Body of pancreas (tissue), 4 donors: ENCODE data around the gene ARHGEF28. TPM values are rescaled to one million over a fixed set of nuclear protein-coding genes. Genes with fewer than 3 reads are reported as not detected.

Source experiments
- ATAC-seq: fragments of 150-250 bp; one replicate; pipeline ENCODE4 v1.9.1; 2016
- DNase-seq, 4 donors: peaks; one replicate each; pipeline ENCODE4 v3.0.0-alpha.2; 2019
- H3K27ac ChIP-seq, 4 donors: fragments of 200-600 bp; sonication (generic); 1 replicate in 3 of 4; 2 replicates in 1 of 4; pipeline versions ENCODE4 v1.5.1 to v1.6.1; 2016 to 2019; ENCODE audit warnings: mild to moderate bottlenecking in 1 of 4, mixed read lengths in 1 of 4, moderate library complexity in 1 of 4
- H3K27me3 ChIP-seq, 2 donors: fragments of 200-600 bp; sonication (generic); one replicate each; pipeline ENCODE4 v1.6.0; 2016; ENCODE audit warnings: mild to moderate bottlenecking in 1 of 2
- H3K36me3 ChIP-seq, 2 donors: fragments of 200-600 bp; sonication (generic); replicated peaks in 1 of 2; 2 replicates each; pipeline ENCODE4 v1.5.1; 2016; ENCODE audit warnings: low read depth in 2 of 2; ENCODE audit not compliant: insufficient read depth in 1 of 2
- H3K4me1 ChIP-seq: fragments of 200-600 bp; sonication (generic); one replicate; pipeline ENCODE4 v1.6.0; 2016
- H3K4me3 ChIP-seq, 2 donors: fragments of 200-600 bp; sonication (generic); 1 replicate in 1 of 2; 2 replicates in 1 of 2; pipeline ENCODE4 v1.5.1; 2016 to 2019
- H3K9me3 ChIP-seq, 3 donors: fragments of 200-600 bp; sonication (generic); 1 replicate in 2 of 3; 2 replicates in 1 of 3; pipeline ENCODE4 v1.5.1; 2016
- POLR2A ChIP-seq, 3 donors: fragments of 450-650 bp; IDR thresholded peaks; one replicate each; pipeline ENCODE4 v1.6.1; 2016; ENCODE audit warnings: antibody characterized with exemption in 3 of 3, mild to moderate bottlenecking in 2 of 3
- WGBS, 2 donors: methylation state at CpG; one replicate each; pipeline ENCODE4 v1.1.5; 2017; 5-methylcytosine and 5-hydroxymethylcytosine counted together
- intact Hi-C: fragments of 100-400 bp; cut with DNase I; formaldehyde crosslinking; loops from one replicate; pipeline ENCODE4 v1.15.1; 2023
- total RNA-seq, 2 donors: library from RNA; depleted of rRNA; stranded (reverse); fragments of >200 nt; gene quantifications; one replicate each; pipeline ENCODE4 v1.1.0, GENCODE V29; 2016
- TF ChIP-seq, protein P1 (sequence below), 7 experiments: fragments of 450-650 bp in 4 of 7; fragments of 200-600 bp in 3 of 7; sonication (generic) in 3 of 7; IDR thresholded peaks; one replicate each; pipeline ENCODE4 v1.5.1; 2016 to 2019; ENCODE audit warnings: antibody characterized with exemption in 7 of 7

Gene ARHGEF28
- total RNA-seq, 2 donors from 2014 or later, result 63.0 to 67.2 TPM

- ATAC-seq (no peak), DNase-seq (no peak)
- Histone ChIP-seq H3K9me3 (no peaks in the 10 kb centered on the region), H3K27ac (no peak overlapping the region), H3K4me1 (peaks cover 41% of the 10 kb centered on the region), H3K36me3 (no peaks in the 10 kb centered on the region), H3K4me3 (no peak overlapping the region), H3K27me3 (no peaks in the 10 kb centered on the region)
- WGBS, 2 donors, result 83 to 86% methylated on average over 6 of the region's 6 CpGs
- intact Hi-C loops, result no loop called here
- TF ChIP-seq, protein P1, sequence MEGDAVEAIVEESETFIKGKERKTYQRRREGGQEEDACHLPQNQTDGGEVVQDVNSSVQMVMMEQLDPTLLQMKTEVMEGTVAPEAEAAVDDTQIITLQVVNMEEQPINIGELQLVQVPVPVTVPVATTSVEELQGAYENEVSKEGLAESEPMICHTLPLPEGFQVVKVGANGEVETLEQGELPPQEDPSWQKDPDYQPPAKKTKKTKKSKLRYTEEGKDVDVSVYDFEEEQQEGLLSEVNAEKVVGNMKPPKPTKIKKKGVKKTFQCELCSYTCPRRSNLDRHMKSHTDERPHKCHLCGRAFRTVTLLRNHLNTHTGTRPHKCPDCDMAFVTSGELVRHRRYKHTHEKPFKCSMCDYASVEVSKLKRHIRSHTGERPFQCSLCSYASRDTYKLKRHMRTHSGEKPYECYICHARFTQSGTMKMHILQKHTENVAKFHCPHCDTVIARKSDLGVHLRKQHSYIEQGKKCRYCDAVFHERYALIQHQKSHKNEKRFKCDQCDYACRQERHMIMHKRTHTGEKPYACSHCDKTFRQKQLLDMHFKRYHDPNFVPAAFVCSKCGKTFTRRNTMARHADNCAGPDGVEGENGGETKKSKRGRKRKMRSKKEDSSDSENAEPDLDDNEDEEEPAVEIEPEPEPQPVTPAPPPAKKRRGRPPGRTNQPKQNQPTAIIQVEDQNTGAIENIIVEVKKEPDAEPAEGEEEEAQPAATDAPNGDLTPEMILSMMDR (IDR thresholded peaks at IDR 0.05), result no peak
- TF ChIP-seq POLR2A (IDR thresholded peaks at IDR 0.05), result no peak
These were observed 29.6 kb downstream of the ARHGEF28 start for GRCh38 chr5:73655521-73656160.

DNA sequence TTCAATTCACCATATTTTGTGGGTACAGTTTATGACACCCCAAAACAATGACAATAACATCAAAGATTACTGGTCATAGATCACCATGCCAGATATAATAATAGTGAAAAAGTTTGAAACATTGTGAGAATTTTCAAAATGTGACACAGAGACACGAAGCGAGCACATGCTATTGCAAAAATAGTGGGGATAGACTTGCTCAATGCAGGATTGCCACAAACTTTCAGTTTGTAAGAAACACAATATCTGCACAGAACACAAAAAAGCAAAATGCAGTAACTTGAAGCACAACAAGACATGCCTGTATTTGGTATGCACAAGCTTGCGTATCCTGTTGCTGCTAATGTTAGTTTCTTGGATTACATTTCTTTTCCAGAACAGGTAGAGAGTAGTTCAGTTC, 35.8 kb downstream of the ARHGEF28 start:
- Histone ChIP-seq H3K9me3 (no peaks in the 10 kb centered on the region), H3K27ac (no peak overlapping the region), H3K36me3 (no peaks in the 10 kb centered on the region), H3K4me1 (peaks cover 52% of the 10 kb centered on the region), H3K27me3 (no peaks in the 10 kb centered on the region), H3K4me3 (no peak overlapping the region)
- ATAC-seq (no peak), DNase-seq (no peak)
- intact Hi-C loops, result no loop called here
- no peak for TF ChIP-seq POLR2A (IDR thresholded peaks at IDR 0.05)
- TF ChIP-seq, protein P1 (IDR thresholded peaks at IDR 0.05), result no peak
- WGBS, 2 donors, result 82 to 92% methylated on average over 3 of the region's 3 CpGs

GRCh38 chr5:73663161-73663859, 37.3 kb downstream of the ARHGEF28 start:
- DNase-seq (no peak), ATAC-seq (peak; percentile 33)
- no peaks in the 10 kb centered on the region for H3K36me3 ChIP-seq
- peaks cover 52% of the 10 kb centered on the region for H3K4me1 ChIP-seq
- H3K9me3 ChIP-seq, result no peaks in the 10 kb centered on the region
- no peak overlapping the region for H3K4me3 ChIP-seq
- H3K27me3 ChIP-seq, result no peaks in the 10 kb centered on the region
- intact Hi-C loops, result no loop called here
- H3K27ac ChIP-seq, result peak overlapping the region in 3 of 4 donors; percentile 19 to 64 (median 47)
- no peak for TF ChIP-seq POLR2A (IDR thresholded peaks at IDR 0.05)
- TF ChIP-seq, protein P1 (IDR thresholded peaks at IDR 0.05), result no peak
- WGBS, 2 donors, result 45 to 47% methylated on average over 5 to 7 of the region's 7 CpGs

- Histone ChIP-seq H3K36me3 (no peaks in the 10 kb centered on the region), H3K9me3 (no peaks in the 10 kb centered on the region), H3K4me3 (no peak overlapping the region), H3K27ac (peak overlapping the region in 3 of 4 donors; percentile 19 to 64 (median 47)), H3K4me1 (peaks cover 52% of the 10 kb centered on the region), H3K27me3 (no peaks in the 10 kb centered on the region)
- 19 to 23% methylated on average over 2 of the region's 2 CpGs for WGBS, 2 donors
- ATAC-seq (peak; percentile 70), DNase-seq (peak in 3 of 4 donors; percentile 22 to 43 (median 40))
- intact Hi-C loops, result no loop called here
- TF ChIP-seq, protein P1 (IDR thresholded peaks at IDR 0.05), result no peak
- TF ChIP-seq POLR2A (IDR thresholded peaks at IDR 0.05), result no peak
These were observed 37.9 kb downstream of the ARHGEF28 start for GRCh38 chr5:73663860-73664240.
